ENCODE results near the gene SPNS2. TPM values are rescaled to one million over a fixed set of nuclear protein-coding genes. Genes with fewer than 3 reads are reported as not detected.

SPNS2 gene
- total RNA-seq, 1 experiment from 2014 or later: 1.6 TPM

DNA sequence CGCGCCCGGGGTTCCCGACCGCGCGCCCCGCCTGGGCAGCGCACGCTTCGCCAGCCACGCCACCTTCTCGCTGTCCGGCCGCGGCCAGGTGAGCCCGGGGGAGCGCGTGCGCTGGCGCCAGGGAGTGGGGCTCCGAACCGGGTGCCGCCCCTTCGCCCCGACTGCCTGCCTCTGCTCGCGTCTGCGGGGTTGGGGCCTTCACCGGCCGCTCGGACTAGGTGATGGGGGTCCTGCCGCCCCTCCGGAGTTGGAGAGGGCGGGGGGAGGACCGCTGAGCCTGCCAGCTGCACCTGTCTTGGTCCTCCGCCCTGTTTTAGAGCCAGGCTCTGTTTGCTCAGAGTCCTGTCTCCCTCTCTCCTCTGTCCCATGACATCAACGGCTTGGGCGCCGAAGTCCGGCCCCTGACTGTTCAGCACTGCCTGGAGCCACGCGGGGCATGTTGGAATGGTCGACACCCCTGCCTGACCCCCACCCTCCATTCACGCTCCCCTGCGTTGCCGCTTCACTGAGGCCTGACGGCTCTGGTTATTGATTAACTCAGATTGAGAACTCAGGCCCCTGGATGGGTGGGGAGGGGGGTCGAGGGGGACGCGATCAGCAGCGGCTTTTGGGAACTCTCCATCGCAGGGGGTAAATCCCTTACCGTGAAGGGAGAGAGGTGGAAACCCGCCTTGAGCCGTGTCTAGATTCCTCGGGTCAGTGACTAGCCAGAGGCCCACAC is 86.4 kb downstream of the SPNS2 start:
- ATAC-seq: no peak; the same call in 1 of the 2 replicates
- peak overlapping the region; percentile 98 for H3K4me2 ChIP-seq (ENCODE audit: low read length)
- POLR2A ChIA-PET: interaction anchor here (1.4 kb wide), 1 partner anchor 18 kb away, joined by 4 read pairs; no protein-coding TSS in a partner anchor

More for the DNA sequence above, 86.4 kb downstream of the SPNS2 start:
- Histone ChIP-seq H3K9me3 (ENCODE audit: control insufficient read depth in 1 of 2, insufficient read depth in 1 of 2, low read depth in 1 of 2, low read length in 2 of 2) (no peaks in the 10 kb centered on the region), H3K9me2 (ENCODE audit: insufficient read depth) (no peaks in the 10 kb centered on the region), H2AFZ (ENCODE audit: low read depth, low read length, poor library complexity, severe bottlenecking) (no peak overlapping the region), H3K4me1 (ENCODE audit: control insufficient read depth in 1 of 2, insufficient read depth in 2 of 2, low read length in 2 of 2) (peaks cover 5 to 23% of the 10 kb centered on the region in 2 experiments; a peak in 3 of 4 replicates), H3K27ac (ENCODE audit: low read depth, low read length) (no peak overlapping the region; the same call in 1 of the 2 replicates), H3K36me3 (ENCODE audit: control insufficient read depth in 1 of 2, insufficient read depth in 2 of 2, low read length in 2 of 2) (no peaks in the 10 kb centered on the region), H3K27me3 (ENCODE audit: insufficient read depth, low read length) (peaks cover 5% of the 10 kb centered on the region; the same call in 1 of the 2 replicates), H3K79me2 (ENCODE audit: insufficient read depth, low read length) (no peaks in the 10 kb centered on the region), H3K9ac (ENCODE audit: low read length) (peak overlapping the region; percentile 55), H3K4me3 (replicated peaks in 1 of 2; ENCODE audit: low read depth in 1 of 2, low read length in 2 of 2) (peak overlapping the region; percentile 7 to 65; a peak in 2 of 4 replicates), H4K20me1 (ENCODE audit: insufficient read depth) (no peaks in the 10 kb centered on the region)
- no TSS peak for BruUV-seq (replicated peaks)
- RAD21 ChIA-PET (ENCODE audit: low non-redundant PET in 1 of 2, low total read pairs in 2 of 2, uncharacterized antibody in 2 of 2, unreplicated experiment in 2 of 2): no interaction called here
- no peak for TF ChIP-seq SIN3A (IDR thresholded peaks at IDR 0.05; ENCODE audit: low read depth)
- no peak for TF ChIP-seq EZH2phosphoT487 (IDR thresholded peaks at IDR 0.05; ENCODE audit: borderline replicate concordance)
- TF ChIP-seq JUND (IDR thresholded peaks at IDR 0.05): no peak
- no peak for TF ChIP-seq ELF1 (IDR thresholded peaks at IDR 0.05; ENCODE audit: borderline replicate concordance, low read depth)
- no peak for TF ChIP-seq RAD21 (IDR thresholded peaks at IDR 0.05; ENCODE audit: low read depth)
- TF ChIP-seq POLR2AphosphoS5 (IDR thresholded peaks at IDR 0.05; ENCODE audit: low read depth, low read length): no peak
- TF ChIP-seq ZNF274 (IDR thresholded peaks at IDR 0.05; ENCODE audit: low read depth, low read length): no peak
- no peak for TF ChIP-seq REST (IDR thresholded peaks at IDR 0.05; ENCODE audit: low read depth)
- TF ChIP-seq ZFX (IDR thresholded peaks at IDR 0.05): no peak
- TF ChIP-seq SRF (IDR thresholded peaks at IDR 0.05; ENCODE audit: low read depth): no peak
- TF ChIP-seq ZBTB33 (IDR thresholded peaks at IDR 0.05; ENCODE audit: extremely low read depth, insufficient replicate concordance, low read length): no peak
- TF ChIP-seq CBX3 (IDR thresholded peaks at IDR 0.05; ENCODE audit: low read depth): no peak
- no peak for TF ChIP-seq TCF7L2 (IDR thresholded peaks at IDR 0.05; ENCODE audit: borderline replicate concordance, extremely low read depth, insufficient read depth, insufficient read length)
- TF ChIP-seq MAX (IDR thresholded peaks at IDR 0.05): no peak
- no peak for TF ChIP-seq YY1 (IDR thresholded peaks at IDR 0.05; ENCODE audit: extremely low read depth, insufficient replicate concordance, low read depth, low read length)
- TF ChIP-seq SP1 (IDR thresholded peaks at IDR 0.05; ENCODE audit: low read depth): no peak
- no peak for TF ChIP-seq EZH2 (IDR thresholded peaks at IDR 0.05)
- intact Hi-C loops (cut with micrococcal nuclease): no loop called here
- DNase-seq (ENCODE audit: low read depth, low spot score): no peak
- CTCF ChIA-PET: interaction anchor here (2.0 kb wide), 1 partner anchor 18 kb away, joined by 19 read pairs; no protein-coding TSS in a partner anchor

Data from HCT116 (cell line).